Activated CD4-positive, alpha-beta memory T cell treated with anti-CD3 and anti-CD28 coated beads, Interleukin-2, amount 10 ng/mL, durations not matched to agents 7 days and 5 days (primary cell): Measurements from ENCODE around the gene RPUSD3. TPM values are rescaled to one million over a fixed set of nuclear protein-coding genes. Genes with fewer than 3 reads are reported as not detected.
"Not testable (repeated sequence)": the region's sequence is repeated elsewhere in the genome, so short reads cannot be mapped to it uniquely, and the experiment has no call there.

Experiments used
- CTCF ChIA-PET: fragments of 350-600 bp; sonication (Branson Sonifier 250); formaldehyde crosslinking; loops from one replicate; lab custom pipeline; 2021; ENCODE audit warnings: antibody characterized with exemption, inconsistent platforms; lab: Charles Lee
- POLR2A ChIA-PET: fragments of 350-600 bp; sonication (Branson Sonifier 250); formaldehyde crosslinking; loops from one replicate; lab custom pipeline; 2021; ENCODE audit warnings: antibody characterized with exemption; lab: Charles Lee
- DNase-seq: peaks from one replicate; pipeline ENCODE4 v3.0.0-alpha.2; 2020
- H3K27ac Mint-ChIP-seq: one replicate; pipeline ENCODE4 v1.8.0; 2021; ENCODE audit warnings: mild to moderate bottlenecking, mixed read lengths
- H3K27me3 Mint-ChIP-seq: one replicate; pipeline ENCODE4 v1.8.0; 2021; ENCODE audit warnings: mixed read lengths
- H3K36me3 Mint-ChIP-seq: one replicate; pipeline ENCODE4 v1.8.0; 2021; ENCODE audit warnings: low read depth, mixed read lengths
- H3K4me1 Mint-ChIP-seq: one replicate; pipeline ENCODE4 v1.8.0; 2021; ENCODE audit warnings: mixed read lengths
- H3K4me3 Mint-ChIP-seq: one replicate; pipeline ENCODE4 v1.8.0; 2021; ENCODE audit warnings: mild to moderate bottlenecking, mixed read lengths
- H3K9me3 Mint-ChIP-seq: one replicate; pipeline ENCODE4 v1.8.0; 2021; ENCODE audit warnings: mixed read lengths
- total RNA-seq, 2 experiments: library from RNA; stranded (reverse); gene quantifications; one replicate each; pipeline ENCODE4 v1.2.3, GENCODE V29; 2021

RPUSD3 gene
- total RNA-seq, 2 experiments from 2014 or later, result 51.5 to 53.6 TPM

DNA sequence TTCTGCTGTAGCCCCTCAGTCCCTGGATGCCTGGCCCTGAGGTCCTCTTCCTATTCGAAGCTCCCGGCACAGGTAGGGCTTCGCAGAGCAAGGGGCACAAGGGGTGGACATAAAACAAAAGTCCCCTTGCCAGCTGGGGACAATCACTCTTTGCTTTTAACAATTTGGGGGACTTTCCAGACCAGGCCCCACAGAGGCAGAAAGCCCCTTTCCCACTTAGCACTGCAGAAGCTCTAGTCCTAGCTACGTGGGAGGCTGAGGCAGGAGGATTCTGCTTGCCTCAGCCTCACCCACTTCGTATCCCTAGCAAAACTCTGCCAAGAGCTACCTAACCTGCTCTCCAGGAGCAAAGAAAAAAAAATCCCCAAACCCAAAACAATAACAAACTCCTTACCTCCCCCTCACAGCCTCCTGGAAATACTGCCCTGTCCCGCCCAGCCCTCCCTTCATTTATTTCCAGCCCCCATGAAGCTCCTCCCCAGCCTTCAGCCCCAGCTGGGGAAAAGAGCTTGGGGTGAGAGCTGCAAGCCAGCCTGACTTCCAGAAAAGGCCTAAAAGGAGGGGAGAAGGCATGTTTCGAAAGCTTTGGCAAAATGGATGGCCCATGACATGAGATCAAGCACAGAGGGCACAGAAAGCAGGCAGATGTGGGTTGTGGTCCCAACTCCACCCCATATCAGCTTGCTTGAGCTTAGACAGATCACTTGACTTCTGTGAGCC is 36.2 kb upstream of the RPUSD3 start, which contains the start of gene CIDEC:
TSS of gene CIDEC (minus strand) at position 424 of the 720 bp plus-strand sequence. CDS start 1,767 bp downstream, outside the sequence.
- CTCF ChIA-PET, result no interaction called here

DNA sequence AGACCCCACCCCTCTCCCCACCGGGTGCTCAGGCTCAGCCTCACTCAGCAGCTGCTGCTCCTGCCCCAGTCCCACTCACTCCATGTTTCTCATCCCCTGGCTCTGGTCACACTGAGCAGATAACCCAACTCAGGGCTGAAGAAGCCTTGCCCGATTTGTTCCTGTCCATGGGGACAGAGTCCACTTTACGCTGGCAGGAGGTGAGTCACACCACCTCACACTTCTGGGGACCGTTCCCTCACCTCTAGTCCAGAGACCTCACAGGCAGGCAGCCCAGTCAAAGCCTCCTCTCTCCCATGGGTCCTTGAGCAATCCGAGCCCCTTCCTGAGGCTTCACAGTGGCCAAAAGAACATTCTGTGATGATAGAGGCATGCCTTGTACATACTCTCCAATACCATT is 34.9 kb upstream of the RPUSD3 start:
- ChIA-PET POLR2A (no interaction called here), CTCF (no interaction called here)
- no peak for DNase-seq
- Mint-ChIP-seq H3K4me1 (no peaks in the 10 kb centered on the region), H3K27ac (no peak overlapping the region), H3K4me3 (no peak overlapping the region), H3K27me3 (peaks cover 3% of the 10 kb centered on the region), H3K36me3 (no peaks in the 10 kb centered on the region), H3K9me3 (no peaks in the 10 kb centered on the region)

More for the DNA sequence above, 36.2 kb upstream of the RPUSD3 start, which contains the start of gene CIDEC:
- H3K27ac Mint-ChIP-seq, result no peak within 1 kb of the TSS
- peaks cover 3% of the 10 kb centered on the region for H3K27me3 Mint-ChIP-seq
- no peak within 1 kb of the TSS for H3K4me3 Mint-ChIP-seq
- no peaks in the 10 kb centered on the region for H3K4me1 Mint-ChIP-seq
- DNase-seq, result no peak
- POLR2A ChIA-PET, result interaction anchor here (0.9 to 1.0 kb wide), 2 partner anchors 11 to 22 kb away, joined by 3 to 5 read pairs; partner anchors contain the start of genes IL17RE and JAGN1
- no peaks in the 10 kb centered on the region for H3K36me3 Mint-ChIP-seq
- H3K9me3 Mint-ChIP-seq, result no peaks in the 10 kb centered on the region

DNA sequence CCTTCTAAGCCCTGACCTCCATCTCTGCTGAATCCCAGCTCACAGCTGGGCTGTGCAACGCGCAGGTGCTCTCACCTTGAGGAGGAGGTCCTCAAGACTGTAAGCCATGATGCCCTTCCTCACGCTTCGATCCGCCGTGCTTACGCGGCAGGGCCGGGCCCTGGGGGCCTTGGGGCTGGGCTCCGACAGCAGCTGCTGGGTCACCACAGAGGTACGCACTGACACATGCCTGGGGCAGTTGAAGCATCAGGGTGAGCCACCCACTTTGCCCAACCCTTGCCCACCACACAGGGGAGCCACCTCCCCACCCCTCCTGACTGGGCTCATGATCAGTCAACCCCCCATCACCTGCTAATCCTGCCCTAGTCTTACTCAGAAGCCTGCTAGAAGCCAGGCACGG is 33.2 kb upstream of the RPUSD3 start:
- Mint-ChIP-seq H3K27me3 (peaks cover 3% of the 10 kb centered on the region), H3K4me1 (no peaks in the 10 kb centered on the region), H3K9me3 (no peaks in the 10 kb centered on the region), H3K4me3 (no peak overlapping the region), H3K36me3 (no peaks in the 10 kb centered on the region), H3K27ac (no peak overlapping the region)
- POLR2A ChIA-PET, result interaction anchor here (1.7 kb wide), 1 partner anchor 14 kb away, joined by 7 read pairs; the partner anchor contains the start of gene JAGN1
- no peak for DNase-seq
- CTCF ChIA-PET, result no interaction called here

DNA sequence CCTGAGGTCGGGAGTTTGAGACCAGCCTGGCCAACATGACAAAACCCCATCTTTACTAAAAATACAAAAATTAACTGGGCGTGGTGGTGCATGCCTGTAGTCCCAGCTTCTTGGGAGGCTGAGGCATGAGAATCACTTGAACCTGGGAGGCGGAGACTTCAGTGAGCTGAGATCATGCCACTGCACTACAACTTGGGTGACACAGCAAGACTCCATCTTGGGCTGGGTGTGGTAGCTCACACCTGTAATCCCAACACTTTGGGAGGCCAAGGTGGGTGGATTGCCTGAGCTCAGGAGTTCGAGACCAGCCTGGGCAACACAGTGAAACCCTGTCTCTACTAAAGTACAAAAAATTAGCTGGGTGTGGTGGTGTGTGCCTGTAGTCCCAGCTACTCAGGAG is 32.4 kb upstream of the RPUSD3 start:
- H3K4me1 Mint-ChIP-seq, DNase-seq, H3K36me3 Mint-ChIP-seq, H3K27me3 Mint-ChIP-seq, H3K9me3 Mint-ChIP-seq, H3K4me3 Mint-ChIP-seq, H3K27ac Mint-ChIP-seq, CTCF ChIA-PET: not testable (repeated sequence)
- POLR2A ChIA-PET, result interaction anchor here (1.7 kb wide), 1 partner anchor 14 kb away, joined by 7 read pairs; the partner anchor contains the start of gene JAGN1

DNA sequence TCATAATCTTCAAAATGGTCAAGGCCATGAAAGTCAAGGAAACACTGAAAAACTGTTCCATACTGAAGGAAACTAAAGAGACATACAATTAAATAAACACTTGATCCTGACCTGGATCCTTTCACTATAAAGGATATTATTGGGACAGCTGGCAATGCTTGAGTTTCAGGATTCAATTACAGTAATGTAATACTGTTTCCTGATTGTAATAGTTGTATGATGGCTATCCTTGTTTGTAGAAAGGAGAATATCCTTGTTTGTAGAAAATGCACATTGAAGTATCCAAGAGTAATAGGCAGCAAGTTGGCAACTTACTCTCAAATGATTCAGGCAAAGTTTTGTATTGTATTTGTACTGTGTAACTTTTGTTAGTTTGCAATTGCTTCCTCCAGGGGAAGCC is 31.6 kb upstream of the RPUSD3 start:
- Mint-ChIP-seq H3K27me3 (peaks cover 3% of the 10 kb centered on the region), H3K36me3 (no peaks in the 10 kb centered on the region), H3K4me1 (no peaks in the 10 kb centered on the region), H3K4me3 (no peak overlapping the region), H3K9me3 (no peaks in the 10 kb centered on the region), H3K27ac (no peak overlapping the region)
- ChIA-PET POLR2A (no interaction called here), CTCF (no interaction called here)
- no peak for DNase-seq

DNA sequence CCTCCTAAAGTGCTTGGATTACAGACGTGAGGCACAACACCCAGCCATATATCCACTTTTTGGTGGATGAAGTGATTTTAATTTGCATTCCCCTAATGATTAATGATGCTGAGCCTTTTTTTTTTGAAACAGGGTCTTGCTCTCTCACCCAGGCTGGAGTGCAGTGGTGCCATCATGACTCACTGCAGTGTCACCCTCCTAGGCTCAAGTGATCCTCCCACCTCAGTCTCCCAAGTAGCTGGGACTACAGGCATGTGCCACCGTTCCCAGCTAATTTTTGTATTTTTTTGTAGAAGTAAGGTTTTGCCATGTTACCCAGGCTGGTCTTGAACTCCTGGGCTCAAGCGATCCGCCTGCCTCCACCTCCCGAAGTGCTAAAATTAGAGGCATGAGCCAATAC is 28.3 kb upstream of the RPUSD3 start:
- H3K4me3 Mint-ChIP-seq, POLR2A ChIA-PET, H3K9me3 Mint-ChIP-seq, H3K27me3 Mint-ChIP-seq, H3K27ac Mint-ChIP-seq, H3K36me3 Mint-ChIP-seq, H3K4me1 Mint-ChIP-seq, DNase-seq: not testable (repeated sequence)
- CTCF ChIA-PET, result interaction anchor here (1.6 kb wide), 1 partner anchor 23 kb away, joined by 3 read pairs; no protein-coding TSS in a partner anchor

DNA sequence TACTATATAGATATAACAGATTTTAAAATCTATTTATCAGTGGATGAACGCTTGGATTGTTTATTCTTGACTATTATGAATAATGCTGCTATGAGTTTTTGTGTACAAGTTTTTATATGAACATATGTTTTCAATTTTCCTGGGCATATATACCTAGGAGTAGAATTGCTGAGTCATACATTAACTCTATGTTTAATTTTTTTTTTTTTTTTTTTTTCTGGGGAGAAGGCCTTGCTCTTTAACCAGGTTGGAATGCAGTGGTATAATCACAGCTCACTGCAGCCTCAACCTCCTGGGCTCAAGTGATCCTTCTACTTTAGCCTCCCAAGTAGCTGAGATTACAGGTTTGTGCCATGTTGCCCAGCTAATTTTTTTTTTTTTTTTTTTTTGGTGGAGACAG is 27.2 kb upstream of the RPUSD3 start:
- H3K27me3 Mint-ChIP-seq, result no peaks in the 10 kb centered on the region
- CTCF ChIA-PET, result interaction anchor here (0.5 to 1.2 kb wide), 2 partner anchors 61 to 225 kb away, joined by 4 read pairs; no protein-coding TSS in a partner anchor
- no peak overlapping the region for H3K4me3 Mint-ChIP-seq
- no peak overlapping the region for H3K27ac Mint-ChIP-seq
- no peaks in the 10 kb centered on the region for H3K4me1 Mint-ChIP-seq
- no peak for DNase-seq
- no peaks in the 10 kb centered on the region for H3K9me3 Mint-ChIP-seq
- POLR2A ChIA-PET, result no interaction called here
- no peaks in the 10 kb centered on the region for H3K36me3 Mint-ChIP-seq

DNA sequence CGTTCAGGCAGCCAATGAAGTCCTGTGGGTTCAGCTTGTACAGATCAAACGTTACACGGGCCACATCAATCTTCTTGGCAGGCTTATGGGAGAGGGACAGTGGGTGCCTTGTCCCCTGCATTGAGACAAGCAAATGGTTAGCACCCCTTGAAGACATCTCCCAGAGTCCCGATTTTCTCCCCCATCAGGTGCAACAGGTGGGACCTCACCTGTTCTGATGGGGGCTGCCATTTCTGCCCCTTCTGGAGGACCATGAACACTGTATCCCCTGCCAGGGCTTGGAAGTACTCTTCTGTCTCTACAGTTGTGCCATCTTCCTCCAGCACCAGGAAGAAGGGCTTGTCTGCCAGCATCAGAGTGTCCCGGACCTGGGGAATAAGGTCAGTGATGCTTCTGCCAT is 26.1 kb upstream of the RPUSD3 start:
- DNase-seq, result no peak
- H3K4me1 Mint-ChIP-seq, result no peaks in the 10 kb centered on the region
- ChIA-PET POLR2A (no interaction called here), CTCF (interaction anchor here (1.2 kb wide), 1 partner anchor 62 kb away, joined by 4 read pairs; no protein-coding TSS in a partner anchor)
- H3K27ac Mint-ChIP-seq, result no peak overlapping the region
- no peaks in the 10 kb centered on the region for H3K27me3 Mint-ChIP-seq
- no peaks in the 10 kb centered on the region for H3K9me3 Mint-ChIP-seq
- no peaks in the 10 kb centered on the region for H3K36me3 Mint-ChIP-seq
- H3K4me3 Mint-ChIP-seq, result no peak overlapping the region

DNA sequence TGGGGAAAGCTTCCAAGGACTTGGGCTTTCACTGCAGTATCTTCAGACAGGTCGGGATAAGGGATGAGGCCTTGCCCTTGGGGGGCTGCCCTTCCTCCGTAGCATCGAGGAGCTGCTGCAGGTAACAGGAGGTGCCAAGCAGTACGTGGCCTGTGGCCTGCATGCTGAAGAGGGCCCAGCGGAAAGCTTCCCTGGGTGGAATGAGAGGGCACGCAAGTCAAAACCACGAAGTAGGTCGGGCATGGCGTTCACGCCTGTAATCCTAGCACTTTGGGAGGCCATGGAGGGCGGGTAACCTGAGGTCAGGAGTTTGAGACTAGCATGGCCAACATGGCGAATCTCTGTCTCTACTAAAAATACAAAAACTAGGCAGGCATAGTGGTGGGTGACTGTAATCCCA is 23.3 kb upstream of the RPUSD3 start:
- Mint-ChIP-seq H3K9me3 (no peaks in the 10 kb centered on the region), H3K4me3 (no peak overlapping the region), H3K4me1 (peaks cover 2% of the 10 kb centered on the region), H3K27me3 (peaks cover 6% of the 10 kb centered on the region), H3K27ac (no peak overlapping the region), H3K36me3 (no peaks in the 10 kb centered on the region)
- ChIA-PET POLR2A (no interaction called here), CTCF (no interaction called here)
- DNase-seq, result no peak

DNA sequence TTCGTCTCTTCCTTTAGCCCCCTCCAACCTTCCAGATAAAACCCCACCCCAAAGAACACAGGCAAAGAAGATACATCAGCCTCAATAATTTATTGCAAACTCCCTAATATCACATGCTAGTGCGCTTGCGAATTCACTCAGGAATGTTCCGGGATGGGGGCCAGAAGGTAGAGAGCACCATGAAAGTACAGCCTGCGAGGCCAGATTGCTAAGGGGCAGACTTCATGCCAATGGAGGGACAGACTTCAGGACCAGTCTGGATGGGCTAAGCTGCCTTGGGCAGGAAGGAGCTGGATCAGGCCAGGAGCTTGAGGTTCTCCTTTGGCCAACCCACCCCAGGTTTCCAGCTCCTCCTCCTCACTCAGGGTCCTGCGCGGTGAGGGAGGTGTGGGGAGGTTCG is 22.8 kb upstream of the RPUSD3 start:
- H3K27me3 Mint-ChIP-seq, result peaks cover 11% of the 10 kb centered on the region
- H3K4me3 Mint-ChIP-seq, result no peak overlapping the region
- no peak overlapping the region for H3K27ac Mint-ChIP-seq
- ChIA-PET POLR2A (no interaction called here), CTCF (no interaction called here)
- no peaks in the 10 kb centered on the region for H3K36me3 Mint-ChIP-seq
- H3K9me3 Mint-ChIP-seq, result no peaks in the 10 kb centered on the region
- H3K4me1 Mint-ChIP-seq, result peaks cover 2% of the 10 kb centered on the region
- no peak for DNase-seq

DNA sequence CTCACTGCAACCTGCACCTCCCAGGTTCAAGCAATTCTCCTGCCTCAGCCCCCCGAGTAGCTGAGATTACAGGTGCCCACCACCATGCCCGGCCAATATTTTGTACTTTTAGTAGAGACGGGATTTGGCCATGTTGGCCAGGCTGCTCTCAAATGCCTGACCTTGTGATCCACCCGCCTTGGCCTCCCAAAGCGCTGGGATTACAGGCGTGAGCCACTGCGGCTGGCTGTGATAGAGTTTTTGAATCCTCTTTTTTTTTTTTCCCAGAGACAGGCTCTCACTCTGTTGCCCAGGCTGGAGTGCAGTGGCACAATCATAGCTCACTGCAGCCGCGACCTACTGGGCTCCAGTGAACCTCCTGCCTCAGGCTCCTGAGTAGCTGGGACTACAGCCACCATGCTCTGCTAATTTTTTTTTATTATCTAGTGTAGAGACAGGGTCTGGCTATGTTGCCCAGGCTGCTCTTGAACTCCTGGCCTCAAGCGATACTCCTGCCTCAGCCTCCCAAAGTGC is 21.4 kb upstream of the RPUSD3 start:
- not testable (repeated sequence) for H3K9me3 Mint-ChIP-seq, H3K36me3 Mint-ChIP-seq, H3K4me1 Mint-ChIP-seq, H3K27ac Mint-ChIP-seq, DNase-seq, H3K4me3 Mint-ChIP-seq
- POLR2A ChIA-PET, result interaction anchor here (0.6 to 1.1 kb wide), 2 partner anchors 9 to 48 kb away, joined by 3 read pairs; no protein-coding TSS in a partner anchor
- CTCF ChIA-PET, result interaction anchor here (2.2 kb wide), 1 partner anchor 81 kb away, joined by 6 read pairs; no protein-coding TSS in a partner anchor
- peaks cover 11% of the 10 kb centered on the region for H3K27me3 Mint-ChIP-seq

DNA sequence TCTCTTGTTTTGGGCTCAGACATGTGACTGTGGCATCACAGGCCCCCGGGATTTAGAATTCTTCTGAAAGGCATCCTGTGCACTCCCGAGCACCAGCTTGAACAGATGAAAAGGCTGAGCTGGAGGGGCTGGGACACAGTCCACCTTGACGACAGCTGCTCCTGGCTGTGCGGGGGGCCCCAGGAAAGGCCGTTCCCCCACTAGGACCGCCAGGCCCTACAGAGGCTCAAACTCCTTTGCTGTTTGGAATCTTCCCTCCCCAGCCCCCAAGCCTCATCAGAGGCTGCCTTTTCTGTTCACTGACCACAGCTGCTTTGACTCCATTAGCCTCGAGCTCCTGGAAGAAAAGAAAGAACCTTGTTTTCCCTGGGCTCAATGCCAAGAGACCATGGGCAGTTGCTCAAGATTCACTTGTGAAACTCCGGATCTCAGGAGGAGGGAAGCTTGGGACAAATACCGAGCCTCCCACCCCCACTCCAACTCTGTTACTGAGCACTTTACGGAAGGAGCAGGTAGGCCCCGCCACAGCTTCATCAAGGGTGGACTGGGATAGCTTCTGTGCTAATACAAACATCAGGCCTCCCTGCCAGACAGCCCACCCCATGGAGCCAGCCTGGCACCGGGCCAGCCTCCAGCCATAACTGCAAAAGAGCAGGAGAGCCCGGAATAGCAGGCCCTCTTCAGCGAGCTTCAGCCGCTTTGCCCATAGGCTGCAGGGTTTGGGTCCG is 20.6 kb upstream of the RPUSD3 start:
- ChIA-PET POLR2A (interaction anchor here (0.6 kb wide), 1 partner anchor 49 kb away, joined by 3 read pairs; no protein-coding TSS in a partner anchor), CTCF (interaction anchor here (2.2 kb wide), 1 partner anchor 82 kb away, joined by 6 read pairs; no protein-coding TSS in a partner anchor)
- Mint-ChIP-seq H3K9me3 (no peaks in the 10 kb centered on the region), H3K36me3 (no peaks in the 10 kb centered on the region), H3K4me1 (peaks cover 2% of the 10 kb centered on the region), H3K27ac (no peak overlapping the region), H3K27me3 (peaks cover 11% of the 10 kb centered on the region), H3K4me3 (no peak overlapping the region)
- no peak for DNase-seq
